HG03108 (cell line): ENCODE results near the gene MTHFD1.

Source experiments
- ATAC-seq: cut with Tn5 transposase; IDR thresholded peaks from one replicate; pipeline ENCODE4 v1.9.1; 2021; ENCODE audit warnings: moderate library complexity; ENCODE audit not compliant: unreplicated experiment

Gene MTHFD1

DNA sequence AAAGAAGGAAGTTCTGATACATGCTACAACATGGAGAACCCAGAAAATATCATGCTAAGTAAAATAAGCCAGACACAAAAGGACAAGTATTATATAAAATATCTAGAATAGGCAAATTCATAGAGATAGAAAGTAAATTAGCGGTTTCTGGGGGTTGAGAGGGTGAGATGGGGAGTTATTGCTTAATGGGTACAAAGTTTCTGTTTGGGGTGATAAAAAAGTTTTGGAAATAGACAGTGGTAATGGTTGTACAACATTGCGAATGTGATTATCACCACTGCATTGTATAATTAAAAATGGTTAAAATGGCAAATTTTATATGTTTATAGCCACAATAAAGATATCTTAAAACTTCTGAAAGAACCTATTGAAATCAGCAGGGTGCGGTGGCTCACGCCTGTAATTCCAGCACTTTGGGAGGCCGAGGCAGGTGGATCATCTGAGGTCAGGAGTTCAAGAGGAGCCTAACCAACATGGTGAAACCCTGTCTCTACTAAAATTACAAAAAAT is 100.5 kb downstream of the MTHFD1 start:
- ATAC-seq, result no peak

GRCh38 chr14:64491637-64492036 is 103.5 kb downstream of the MTHFD1 start:
- no peak for ATAC-seq

DNA sequence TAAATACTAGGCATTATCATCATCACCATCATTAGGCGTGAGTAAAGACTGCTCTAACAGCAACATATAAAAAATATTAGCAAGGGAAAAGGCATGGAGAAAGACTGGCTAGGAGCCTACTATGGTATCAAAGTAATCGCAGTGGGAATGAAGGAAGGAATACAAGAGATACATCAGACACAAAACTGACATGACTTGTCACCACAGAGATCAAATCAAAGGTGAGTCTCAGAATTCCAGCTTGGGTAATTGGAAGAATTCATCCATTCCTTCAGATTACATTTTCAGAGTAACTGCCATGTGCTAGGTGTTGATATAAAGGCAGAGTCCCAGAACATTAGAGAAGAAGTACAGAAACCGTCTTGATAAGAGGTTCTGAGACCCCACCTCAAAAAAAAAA is 105.3 kb downstream of the MTHFD1 start:
- no peak for ATAC-seq

- no peak for ATAC-seq
These were observed 107.1 kb downstream of the MTHFD1 start for GRCh38 chr14:64495252-64495651.

GRCh38 chr14:64496764-64497163 is 108.6 kb downstream of the MTHFD1 start:
- ATAC-seq, result no peak

DNA sequence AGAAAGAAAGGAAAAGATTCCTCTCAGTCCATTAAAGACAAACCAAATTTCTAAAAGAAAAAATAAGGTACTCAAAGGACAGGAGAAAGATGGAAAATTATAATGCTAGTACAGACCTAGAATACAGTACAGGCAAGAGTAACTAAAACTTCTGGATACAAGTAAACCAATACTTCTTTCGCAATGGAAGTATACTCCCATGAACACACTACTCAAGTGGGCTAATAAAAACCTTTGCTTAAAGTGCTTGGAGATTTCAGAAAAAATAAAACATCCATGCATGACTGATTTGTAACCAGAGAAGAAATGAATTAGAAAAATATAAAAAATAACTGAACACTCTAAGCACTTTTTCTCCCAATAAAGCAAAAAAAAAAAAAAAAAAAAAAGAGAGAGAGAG is 111.9 kb downstream of the MTHFD1 start:
- no peak for ATAC-seq

GRCh38 chr14:64501411-64502171 is 113.4 kb downstream of the MTHFD1 start:
- ATAC-seq, result no peak

DNA sequence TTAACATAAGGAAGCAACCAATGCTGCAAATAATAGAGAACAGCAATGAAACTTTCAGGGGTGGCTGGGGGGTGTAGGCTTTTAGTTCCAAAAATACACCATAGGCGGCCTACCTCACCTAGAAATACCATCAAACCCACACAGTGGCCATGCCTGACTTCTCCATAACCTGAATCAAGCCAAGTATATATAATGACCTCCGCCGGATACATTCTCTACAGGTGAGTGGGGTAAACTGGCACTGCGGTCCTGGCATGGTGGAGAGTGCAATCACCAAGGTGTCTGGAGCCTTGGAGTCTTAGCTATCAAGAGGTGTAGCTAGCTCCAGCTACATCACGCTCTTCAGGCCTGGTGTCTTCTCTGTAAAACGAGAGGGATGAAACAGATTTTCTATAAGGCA is 114.3 kb downstream of the MTHFD1 start:
- ATAC-seq, result no peak

GRCh38 chr14:64502887-64503433 is 114.8 kb downstream of the MTHFD1 start:
- peak; percentile 0 for ATAC-seq

GRCh38 chr14:64503434-64504309 is 115.5 kb downstream of the MTHFD1 start, which contains the start of gene ZBTB25:
Gene ZBTB25, minus strand, starts transcription at chr14:64503838. Its CDS starts 13,305 bp downstream, at chr14:64490533.
- peak; percentile 54 for ATAC-seq

- ATAC-seq, result peak; percentile 18
These were observed 116.2 kb downstream of the MTHFD1 start, which contains the start of gene ZBTB1 for GRCh38 chr14:64504310-64504896. Gene ZBTB1, plus strand, starts transcription at chr14:64504770. Its CDS starts 16,735 bp downstream, at chr14:64521505.

DNA sequence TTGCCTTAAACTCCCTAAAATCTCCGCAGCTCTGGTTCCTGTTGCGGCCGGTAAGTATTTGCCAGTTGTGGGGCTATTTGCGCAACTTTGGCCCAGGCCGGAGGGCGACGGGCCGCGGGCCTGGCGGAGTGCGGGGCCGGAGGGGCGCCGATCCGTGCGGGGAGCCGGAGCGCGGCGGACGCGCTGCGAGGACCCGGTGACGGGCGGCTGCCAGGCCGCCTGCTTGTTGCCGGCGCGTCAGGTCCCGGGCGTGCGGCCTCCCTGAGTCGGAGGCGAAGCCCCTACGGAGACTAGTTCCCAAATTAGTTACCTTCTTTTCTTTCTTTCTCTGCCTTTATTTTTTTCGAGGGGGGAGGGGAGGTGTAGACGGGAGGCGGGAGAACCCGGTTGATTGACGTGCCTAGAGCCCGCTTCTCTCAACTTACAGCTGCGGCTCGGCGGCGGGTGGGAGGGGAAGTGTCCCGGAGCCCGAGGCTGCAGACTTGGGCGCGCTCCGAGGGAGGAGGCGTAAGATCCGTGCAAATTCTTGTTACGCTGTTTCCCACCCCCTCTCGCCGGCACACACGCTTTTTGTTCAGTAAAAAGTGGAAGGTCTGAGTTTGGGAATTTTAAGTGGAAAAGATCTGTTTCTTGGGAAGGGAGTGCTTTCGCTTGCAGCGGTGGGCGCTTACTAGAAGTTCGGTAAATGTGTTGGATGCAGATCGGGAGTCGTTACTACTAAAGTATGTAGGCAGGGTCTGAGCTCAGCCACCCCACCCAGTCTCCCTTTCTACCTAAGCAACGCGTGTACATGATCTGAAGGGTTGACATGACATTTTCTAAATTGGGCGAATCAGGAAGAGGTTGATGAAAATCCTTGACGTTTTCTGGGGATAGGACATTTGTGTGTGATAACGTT is 117.0 kb downstream of the MTHFD1 start:
- ATAC-seq, result peak; percentile 23

DNA sequence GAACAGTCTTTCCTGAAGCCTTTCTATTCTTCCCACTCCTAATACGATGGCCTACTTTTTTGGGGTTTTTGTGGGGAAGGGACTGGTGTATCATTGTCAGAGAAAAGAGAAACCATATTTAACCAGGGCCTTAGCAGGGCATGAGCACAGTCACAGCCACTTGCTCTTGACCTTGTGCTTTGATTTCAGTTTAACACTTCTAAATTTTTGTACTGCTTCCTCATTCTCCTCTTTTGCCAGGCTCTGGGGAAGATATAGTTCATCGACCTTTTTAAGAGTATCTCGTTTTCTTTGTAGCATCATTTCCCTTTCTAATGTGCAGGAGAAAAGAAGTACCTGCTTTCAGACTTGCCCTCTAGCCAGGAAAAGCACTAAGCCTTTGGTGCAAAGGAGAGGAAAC is 118.6 kb downstream of the MTHFD1 start:
- ATAC-seq, result no peak

GRCh38 chr14:64507376-64508156 is 119.4 kb downstream of the MTHFD1 start:
- ATAC-seq, result no peak

DNA sequence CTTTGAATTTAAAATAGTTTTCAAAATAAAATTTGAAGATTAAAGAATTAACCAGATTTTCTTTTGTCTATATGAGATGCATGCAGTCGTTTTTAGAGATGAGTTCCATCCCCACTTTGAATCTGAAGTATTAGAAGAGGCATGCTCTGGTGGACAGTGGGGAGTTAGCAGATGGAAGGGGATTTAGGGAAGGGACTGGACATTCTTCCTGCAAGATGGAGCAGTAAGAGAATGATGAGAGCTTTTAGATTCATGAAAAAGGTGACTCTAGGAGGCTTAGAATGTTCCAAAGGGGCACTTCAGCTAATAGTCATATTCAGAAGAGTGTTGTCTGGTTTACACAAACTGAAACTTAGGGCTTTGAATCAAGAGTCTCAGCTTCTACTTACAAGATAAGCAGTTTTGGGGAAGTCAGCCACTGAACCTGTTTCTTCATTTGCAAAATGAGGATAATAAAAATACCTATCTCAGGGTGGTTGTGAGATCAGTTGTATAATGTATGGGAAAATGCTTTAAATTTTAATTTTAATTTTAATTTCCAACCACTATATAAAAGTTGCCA is 120.1 kb downstream of the MTHFD1 start:
- no peak for ATAC-seq

GRCh38 chr14:64509036-64509435 is 120.9 kb downstream of the MTHFD1 start:
- ATAC-seq, result no peak
